IPS DF 6.9 (cell line): ENCODE data around the gene LETM1.
A peak's percentile ranks its signal among the peaks of the same experiment; 100 is the strongest.

ENCODE experiments used
- DNase-seq: peaks from one replicate; pipeline ENCODE4 v3.0.0-alpha.2; 2013; ENCODE audit warnings: low read depth, low spot score
- H3K27ac ChIP-seq: one replicate; pipeline ENCODE4 v1.5.1; 2013; ENCODE audit warnings: low read length, control low read depth
- H3K27me3 ChIP-seq: 2 replicates; pipeline ENCODE4 v1.6.1; 2013; ENCODE audit warnings: mild to moderate bottlenecking, low read length; ENCODE audit not compliant: control insufficient read depth, insufficient read depth
- H3K36me3 ChIP-seq: 2 replicates; pipeline ENCODE4 v1.6.1; 2013; ENCODE audit warnings: low read length; ENCODE audit not compliant: control insufficient read depth, insufficient read depth
- H3K4me1 ChIP-seq: 2 replicates; pipeline ENCODE4 v1.6.1; 2013; ENCODE audit warnings: low read length; ENCODE audit not compliant: control insufficient read depth, insufficient read depth
- H3K4me3 ChIP-seq: 2 replicates; pipeline ENCODE4 v1.5.1; 2013; ENCODE audit warnings: mild to moderate bottlenecking, low read length
- H3K9me3 ChIP-seq: 2 replicates; pipeline ENCODE4 v1.6.1; 2013; ENCODE audit warnings: low read length, inconsistent platforms; ENCODE audit not compliant: control insufficient read depth, insufficient read depth
- WGBS: extraction: QIAGEN DNeasy Blood & Tissue Kit; methylation state at CpG from one replicate; pipeline ENCODE4 v1.1.7; 2013; ENCODE audit warnings: mixed read lengths, missing lambda C conversion rate; ENCODE audit not compliant: insufficient read length, insufficient coverage; 5-methylcytosine and 5-hydroxymethylcytosine counted together

Gene LETM1

GRCh38 chr4:1856071-1856942, at the start of gene LETM1:
TSS of gene LETM1 (minus strand) at chr4:1856156. CDS start at chr4:1855950, 206 bp downstream.
- H3K4me1 ChIP-seq = 0 out of 2 replicates have a peak, but pooled peaks cover 2% of the 10 kb centered on the region
- H3K9me3 ChIP-seq = no peaks in the 10 kb centered on the region
- H3K27me3 ChIP-seq = peaks cover 42% of the 10 kb centered on the region
- DNase-seq = peak; percentile 72
- no peaks in the 10 kb centered on the region for H3K36me3 ChIP-seq
- H3K27ac ChIP-seq = no peak within 1 kb of the TSS
- no CpG with 5 or more reads among the region's 107 CpGs for WGBS
- H3K4me3 ChIP-seq = peak within 1 kb of the TSS; percentile 78

GRCh38 chr4:1904042-1904441, 48.1 kb upstream of the LETM1 start:
- no CpG with 5 or more reads among the region's 3 CpGs for WGBS
- no peaks in the 10 kb centered on the region for H3K27me3 ChIP-seq
- no peak for DNase-seq
- H3K27ac ChIP-seq = no peak overlapping the region
- peaks cover 11% of the 10 kb centered on the region; the same call in 1 of the 2 replicates for H3K36me3 ChIP-seq
- no peaks in the 10 kb centered on the region for H3K9me3 ChIP-seq
- no peak overlapping the region for H3K4me3 ChIP-seq
- H3K4me1 ChIP-seq = no peaks in the 10 kb centered on the region

- H3K36me3 ChIP-seq = peaks cover 11% of the 10 kb centered on the region; the same call in 1 of the 2 replicates
Observed at GRCh38 chr4:1903035-1903434, 47.1 kb upstream of the LETM1 start.

GRCh38 chr4:1902243-1902642, 46.3 kb upstream of the LETM1 start:
- no peaks in the 10 kb centered on the region for H3K27me3 ChIP-seq
- WGBS = no CpG with 5 or more reads among the region's 2 CpGs
- no peak overlapping the region for H3K4me3 ChIP-seq
- DNase-seq = no peak
- no peak overlapping the region for H3K27ac ChIP-seq
- no peaks in the 10 kb centered on the region for H3K9me3 ChIP-seq
- peaks cover 11% of the 10 kb centered on the region; the same call in 1 of the 2 replicates for H3K36me3 ChIP-seq
- H3K4me1 ChIP-seq = no peaks in the 10 kb centered on the region

More at GRCh38 chr4:1903035-1903434, 47.1 kb upstream of the LETM1 start:
- Histone ChIP-seq H3K27me3 (no peaks in the 10 kb centered on the region), H3K27ac (no peak overlapping the region), H3K4me1 (no peaks in the 10 kb centered on the region), H3K4me3 (no peak overlapping the region), H3K9me3 (no peaks in the 10 kb centered on the region)
- DNase-seq = no peak
- WGBS = no CpG with 5 or more reads among the region's 1 CpG

- peaks cover 11% of the 10 kb centered on the region; the same call in 1 of the 2 replicates for H3K36me3 ChIP-seq
Observed at GRCh38 chr4:1901127-1901526, 45.2 kb upstream of the LETM1 start.

GRCh38 chr4:1900624-1901023, 44.7 kb upstream of the LETM1 start:
- H3K36me3 ChIP-seq = peaks cover 11% of the 10 kb centered on the region; the same call in 1 of the 2 replicates
- H3K27me3 ChIP-seq = no peaks in the 10 kb centered on the region
- no CpG with 5 or more reads among the region's 16 CpGs for WGBS
- no peaks in the 10 kb centered on the region for H3K4me1 ChIP-seq
- no peak for DNase-seq
- no peaks in the 10 kb centered on the region for H3K9me3 ChIP-seq
- no peak overlapping the region for H3K27ac ChIP-seq
- no peak overlapping the region for H3K4me3 ChIP-seq

More at GRCh38 chr4:1901127-1901526, 45.2 kb upstream of the LETM1 start:
- H3K27me3 ChIP-seq = no peaks in the 10 kb centered on the region
- no peak for DNase-seq
- H3K9me3 ChIP-seq = no peaks in the 10 kb centered on the region
- H3K4me1 ChIP-seq = no peaks in the 10 kb centered on the region
- no peak overlapping the region for H3K27ac ChIP-seq
- no CpG with 5 or more reads among the region's 6 CpGs for WGBS
- no peak overlapping the region for H3K4me3 ChIP-seq

- H3K27ac ChIP-seq = no peak overlapping the region
- no peak for DNase-seq
- H3K4me1 ChIP-seq = no peaks in the 10 kb centered on the region
- H3K4me3 ChIP-seq = no peak overlapping the region
- H3K36me3 ChIP-seq = peaks cover 11% of the 10 kb centered on the region; the same call in 1 of the 2 replicates
- H3K27me3 ChIP-seq = no peaks in the 10 kb centered on the region
- H3K9me3 ChIP-seq = no peaks in the 10 kb centered on the region
Observed at GRCh38 chr4:1900087-1900433, 44.1 kb upstream of the LETM1 start.

GRCh38 chr4:1899149-1900086, 43.5 kb upstream of the LETM1 start:
- Histone ChIP-seq H3K27me3 (no peaks in the 10 kb centered on the region), H3K36me3 (peaks cover 11% of the 10 kb centered on the region; the same call in 1 of the 2 replicates), H3K27ac (no peak overlapping the region), H3K9me3 (no peaks in the 10 kb centered on the region), H3K4me1 (no peaks in the 10 kb centered on the region), H3K4me3 (no peak overlapping the region)
- no CpG with 5 or more reads among the region's 15 CpGs for WGBS
- peak; percentile 64 for DNase-seq

- no peak overlapping the region for H3K27ac ChIP-seq
- peaks cover 11% of the 10 kb centered on the region; the same call in 1 of the 2 replicates for H3K36me3 ChIP-seq
- WGBS = no CpG with 5 or more reads among the region's 1 CpG
- no peaks in the 10 kb centered on the region for H3K9me3 ChIP-seq
- no peaks in the 10 kb centered on the region for H3K27me3 ChIP-seq
- DNase-seq = no peak
- H3K4me3 ChIP-seq = no peak overlapping the region
- H3K4me1 ChIP-seq = no peaks in the 10 kb centered on the region
Observed at GRCh38 chr4:1898681-1899080, 42.7 kb upstream of the LETM1 start.

GRCh38 chr4:1898007-1898406, 42.1 kb upstream of the LETM1 start:
- no peak overlapping the region for H3K4me3 ChIP-seq
- H3K27ac ChIP-seq = no peak overlapping the region
- DNase-seq = no peak
- H3K9me3 ChIP-seq = no peaks in the 10 kb centered on the region
- no CpG with 5 or more reads among the region's 6 CpGs for WGBS
- no peaks in the 10 kb centered on the region for H3K27me3 ChIP-seq
- H3K4me1 ChIP-seq = no peaks in the 10 kb centered on the region
- peaks cover 11% of the 10 kb centered on the region; the same call in 1 of the 2 replicates for H3K36me3 ChIP-seq
